ENCODE measurements around the gene TXNDC5. TPM values are rescaled to one million over a fixed set of nuclear protein-coding genes. Genes with fewer than 3 reads are reported as not detected.

The TXNDC5 gene
- total and polyA plus RNA-seq, 9 of the 15 experiments (the other 6 are each of a cell fraction or from before 2014, with no cell fraction given), result 33.9 to 156 (median 137) TPM

DNA sequence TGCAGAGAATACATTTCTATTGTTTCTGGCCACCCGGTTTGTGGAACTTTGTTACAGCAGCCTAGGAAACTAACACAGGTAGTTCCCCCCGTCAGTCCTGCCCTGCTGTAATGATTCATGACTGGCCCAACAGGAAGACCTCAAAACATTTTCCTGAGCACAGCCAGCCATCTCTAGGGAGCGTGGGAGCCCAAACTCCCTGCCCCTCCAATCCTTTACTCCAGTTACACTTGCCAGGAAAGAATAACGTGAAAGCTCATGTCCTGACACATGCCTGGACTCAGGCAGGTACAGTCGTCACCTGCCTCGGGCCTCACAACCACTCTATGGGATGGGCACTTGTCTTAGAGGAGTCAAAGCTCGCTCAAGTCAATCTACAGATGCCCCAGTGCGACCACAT lies 8.4 kb downstream of the TXNDC5 start (continued):
- TF ChIP-seq FOXM1 (IDR thresholded peaks at IDR 0.05; ENCODE audit: low read depth) (no peak), FOXM1 (CRISPR knock-in tag; IDR thresholded peaks at IDR 0.05; ENCODE audit: low read depth) (no peak), HDAC1 (IDR thresholded peaks at IDR 0.05) (no peak), PML (IDR thresholded peaks at IDR 0.05; ENCODE audit: low read length) (no peak), BDP1 (IDR thresholded peaks at IDR 0.05; ENCODE audit: insufficient read depth, insufficient read length) (no peak), NR2F6 (CRISPR knock-in tag; IDR thresholded peaks at IDR 0.05) (no peak), ZNF124 (CRISPR knock-in tag; IDR thresholded peaks at IDR 0.05) (no peak), CBX3 (IDR thresholded peaks at IDR 0.05; ENCODE audit: borderline replicate concordance in 1 of 2, low read length in 2 of 2) (no peak), RBM15 (IDR thresholded peaks at IDR 0.05; ENCODE audit: insufficient read depth, low read length) (no peak), PRPF4 (IDR thresholded peaks at IDR 0.05; ENCODE audit: insufficient read depth, low read depth, low read length, poor library complexity, severe bottlenecking) (no peak)

DNA sequence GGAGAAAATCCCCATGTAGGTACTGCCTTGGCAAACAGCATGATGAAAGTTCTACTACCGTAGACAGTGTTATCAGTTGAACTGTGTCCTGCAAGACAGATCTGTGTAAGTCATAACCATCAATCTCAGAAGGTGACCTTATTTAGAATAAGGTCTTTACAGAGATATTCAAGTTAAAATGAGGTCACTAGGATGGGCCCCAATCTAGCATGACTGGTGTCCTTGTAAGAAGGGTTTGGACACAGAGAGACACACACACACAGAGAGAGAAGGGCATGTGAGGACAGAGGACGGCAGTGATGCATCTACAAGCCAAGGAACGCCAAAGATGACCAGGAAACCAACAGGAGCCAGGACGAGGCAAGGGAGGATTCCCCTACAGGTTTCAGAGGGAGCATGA lies 8.8 kb downstream of the TXNDC5 start:
- in situ Hi-C loops (cut with MboI), result no loop called here
- no peak overlapping the region for H3K4me2 ChIP-seq (ENCODE audit: insufficient read depth, low read length)
- peaks cover 80% of the 10 kb centered on the region for H4K20me1 ChIP-seq (replicated peaks; ENCODE audit: control insufficient read depth, insufficient read depth, low read length)
- H3K4me3 ChIP-seq, result no peak overlapping the region
- H2AFZ ChIP-seq (ENCODE audit: low read depth, low read length), result no peak overlapping the region
- H3K4me1 ChIP-seq (replicated peaks in 1 of 2; ENCODE audit: control insufficient read depth in 2 of 2, insufficient read depth in 2 of 2, low read length in 2 of 2), result peaks cover 5 to 34% of the 10 kb centered on the region in 2 experiments
- ChIA-PET CTCF (ENCODE audit: low intra/inter-chr PET ratio) (no interaction called here), POLR2A (interaction anchor here (1.4 kb wide), 1 partner anchor 9 kb away, joined by 3 read pairs; no protein-coding TSS in a partner anchor)
- no TSS peak for BruUV-seq (replicated peaks)
- no peak overlapping the region for H3K9ac ChIP-seq (ENCODE audit: insufficient read depth in 1 of 2, low read depth in 2 of 2, low read length in 2 of 2)
- peaks cover 14% of the 10 kb centered on the region for H3K9me1 ChIP-seq (ENCODE audit: control insufficient read depth, insufficient read depth, low read length)
- intact Hi-C loops (cut with micrococcal nuclease), result no loop called here
- 61% methylated on average over 4 of the region's 4 CpGs for WGBS (ENCODE audit: insufficient coverage, low coverage, missing lambda C conversion rate)
- H3K36me3 ChIP-seq (ENCODE audit: control insufficient read depth, insufficient read depth, low read length), result peaks cover 91% of the 10 kb centered on the region
- no peaks in the 10 kb centered on the region for H3K9me3 ChIP-seq (replicated peaks; ENCODE audit: control insufficient read depth, insufficient read depth, low read depth, low read length)
- FAIRE-seq (no peak), ATAC-seq (no peak), DNase-seq (ENCODE audit: extremely low read depth in 1 of 4, low spot score in 3 of 4) (no peak)
- no peaks in the 10 kb centered on the region for H3K27me3 ChIP-seq (ENCODE audit: control insufficient read depth in 2 of 2, insufficient read depth in 2 of 2, low read length in 2 of 2)
- H3K79me2 ChIP-seq (ENCODE audit: control insufficient read depth, insufficient read depth, low read length), result peaks cover 34% of the 10 kb centered on the region
- no peak overlapping the region for H3K27ac ChIP-seq (ENCODE audit: extremely low read depth, low read depth, low read length)
- TF ChIP-seq POLR3G (IDR thresholded peaks at IDR 0.05; ENCODE audit: extremely low read depth, insufficient read length, insufficient replicate concordance) (no peak), RBM17 (IDR thresholded peaks at IDR 0.05; ENCODE audit: borderline replicate concordance, low read depth, low read length) (no peak), NCOR1 (IDR thresholded peaks at IDR 0.05) (0 out of 2 replicates have a peak, but pooled peaks have one; percentile 4), NRF1 (conservative IDR thresholded peaks at IDR 0.05 in 1 of 2, IDR thresholded peaks at IDR 0.05 in 1 of 2) (no peak), ASH1L (IDR thresholded peaks at IDR 0.05; ENCODE audit: borderline replicate concordance, low read depth, partially characterized antibody) (no peak)
- TF ChIP-seq, protein P1, sequence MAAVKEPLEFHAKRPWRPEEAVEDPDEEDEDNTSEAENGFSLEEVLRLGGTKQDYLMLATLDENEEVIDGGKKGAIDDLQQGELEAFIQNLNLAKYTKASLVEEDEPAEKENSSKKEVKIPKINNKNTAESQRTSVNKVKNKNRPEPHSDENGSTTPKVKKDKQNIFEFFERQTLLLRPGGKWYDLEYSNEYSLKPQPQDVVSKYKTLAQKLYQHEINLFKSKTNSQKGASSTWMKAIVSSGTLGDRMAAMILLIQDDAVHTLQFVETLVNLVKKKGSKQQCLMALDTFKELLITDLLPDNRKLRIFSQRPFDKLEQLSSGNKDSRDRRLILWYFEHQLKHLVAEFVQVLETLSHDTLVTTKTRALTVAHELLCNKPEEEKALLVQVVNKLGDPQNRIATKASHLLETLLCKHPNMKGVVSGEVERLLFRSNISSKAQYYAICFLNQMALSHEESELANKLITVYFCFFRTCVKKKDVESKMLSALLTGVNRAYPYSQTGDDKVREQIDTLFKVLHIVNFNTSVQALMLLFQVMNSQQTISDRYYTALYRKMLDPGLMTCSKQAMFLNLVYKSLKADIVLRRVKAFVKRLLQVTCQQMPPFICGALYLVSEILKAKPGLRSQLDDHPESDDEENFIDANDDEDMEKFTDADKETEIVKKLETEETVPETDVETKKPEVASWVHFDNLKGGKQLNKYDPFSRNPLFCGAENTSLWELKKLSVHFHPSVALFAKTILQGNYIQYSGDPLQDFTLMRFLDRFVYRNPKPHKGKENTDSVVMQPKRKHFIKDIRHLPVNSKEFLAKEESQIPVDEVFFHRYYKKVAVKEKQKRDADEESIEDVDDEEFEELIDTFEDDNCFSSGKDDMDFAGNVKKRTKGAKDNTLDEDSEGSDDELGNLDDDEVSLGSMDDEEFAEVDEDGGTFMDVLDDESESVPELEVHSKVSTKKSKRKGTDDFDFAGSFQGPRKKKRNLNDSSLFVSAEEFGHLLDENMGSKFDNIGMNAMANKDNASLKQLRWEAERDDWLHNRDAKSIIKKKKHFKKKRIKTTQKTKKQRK (IDR thresholded peaks at IDR 0.05; ENCODE audit: borderline replicate concordance, low read depth, low read length), result no peak
- TF ChIP-seq, protein P2, sequence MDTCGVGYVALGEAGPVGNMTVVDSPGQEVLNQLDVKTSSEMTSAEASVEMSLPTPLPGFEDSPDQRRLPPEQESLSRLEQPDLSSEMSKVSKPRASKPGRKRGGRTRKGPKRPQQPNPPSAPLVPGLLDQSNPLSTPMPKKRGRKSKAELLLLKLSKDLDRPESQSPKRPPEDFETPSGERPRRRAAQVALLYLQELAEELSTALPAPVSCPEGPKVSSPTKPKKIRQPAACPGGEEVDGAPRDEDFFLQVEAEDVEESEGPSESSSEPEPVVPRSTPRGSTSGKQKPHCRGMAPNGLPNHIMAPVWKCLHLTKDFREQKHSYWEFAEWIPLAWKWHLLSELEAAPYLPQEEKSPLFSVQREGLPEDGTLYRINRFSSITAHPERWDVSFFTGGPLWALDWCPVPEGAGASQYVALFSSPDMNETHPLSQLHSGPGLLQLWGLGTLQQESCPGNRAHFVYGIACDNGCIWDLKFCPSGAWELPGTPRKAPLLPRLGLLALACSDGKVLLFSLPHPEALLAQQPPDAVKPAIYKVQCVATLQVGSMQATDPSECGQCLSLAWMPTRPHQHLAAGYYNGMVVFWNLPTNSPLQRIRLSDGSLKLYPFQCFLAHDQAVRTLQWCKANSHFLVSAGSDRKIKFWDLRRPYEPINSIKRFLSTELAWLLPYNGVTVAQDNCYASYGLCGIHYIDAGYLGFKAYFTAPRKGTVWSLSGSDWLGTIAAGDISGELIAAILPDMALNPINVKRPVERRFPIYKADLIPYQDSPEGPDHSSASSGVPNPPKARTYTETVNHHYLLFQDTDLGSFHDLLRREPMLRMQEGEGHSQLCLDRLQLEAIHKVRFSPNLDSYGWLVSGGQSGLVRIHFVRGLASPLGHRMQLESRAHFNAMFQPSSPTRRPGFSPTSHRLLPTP (IDR thresholded peaks at IDR 0.05; ENCODE audit: borderline replicate concordance, extremely low read depth, insufficient read length), result no peak
